GM12864 (cell line): ENCODE measurements around the gene LFNG.

Experiments
- DNase-seq: peaks from one replicate; pipeline ENCODE4 v3.0.0-alpha.2; 2011; ENCODE audit warnings: low read depth
- H3K4me3 ChIP-seq: 2 replicates; pipeline ENCODE4 v1.5.1; 2011; ENCODE audit warnings: mild to moderate bottlenecking, low read depth, low read length, control low read depth
- TF ChIP-seq, protein P1 (sequence below): IDR thresholded peaks from 2 replicates; pipeline ENCODE4 v1.5.1; 2011; ENCODE audit warnings: low read depth, mild to moderate bottlenecking, moderate library complexity, low read length, control low read depth, inconsistent platforms; ENCODE audit errors: missing control alignments

The LFNG gene

GRCh38 chr7:2542011-2542915, 22.7 kb downstream of the LFNG start:
- TF ChIP-seq, protein P1, sequence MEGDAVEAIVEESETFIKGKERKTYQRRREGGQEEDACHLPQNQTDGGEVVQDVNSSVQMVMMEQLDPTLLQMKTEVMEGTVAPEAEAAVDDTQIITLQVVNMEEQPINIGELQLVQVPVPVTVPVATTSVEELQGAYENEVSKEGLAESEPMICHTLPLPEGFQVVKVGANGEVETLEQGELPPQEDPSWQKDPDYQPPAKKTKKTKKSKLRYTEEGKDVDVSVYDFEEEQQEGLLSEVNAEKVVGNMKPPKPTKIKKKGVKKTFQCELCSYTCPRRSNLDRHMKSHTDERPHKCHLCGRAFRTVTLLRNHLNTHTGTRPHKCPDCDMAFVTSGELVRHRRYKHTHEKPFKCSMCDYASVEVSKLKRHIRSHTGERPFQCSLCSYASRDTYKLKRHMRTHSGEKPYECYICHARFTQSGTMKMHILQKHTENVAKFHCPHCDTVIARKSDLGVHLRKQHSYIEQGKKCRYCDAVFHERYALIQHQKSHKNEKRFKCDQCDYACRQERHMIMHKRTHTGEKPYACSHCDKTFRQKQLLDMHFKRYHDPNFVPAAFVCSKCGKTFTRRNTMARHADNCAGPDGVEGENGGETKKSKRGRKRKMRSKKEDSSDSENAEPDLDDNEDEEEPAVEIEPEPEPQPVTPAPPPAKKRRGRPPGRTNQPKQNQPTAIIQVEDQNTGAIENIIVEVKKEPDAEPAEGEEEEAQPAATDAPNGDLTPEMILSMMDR = no peak
- no peak for DNase-seq

DNA sequence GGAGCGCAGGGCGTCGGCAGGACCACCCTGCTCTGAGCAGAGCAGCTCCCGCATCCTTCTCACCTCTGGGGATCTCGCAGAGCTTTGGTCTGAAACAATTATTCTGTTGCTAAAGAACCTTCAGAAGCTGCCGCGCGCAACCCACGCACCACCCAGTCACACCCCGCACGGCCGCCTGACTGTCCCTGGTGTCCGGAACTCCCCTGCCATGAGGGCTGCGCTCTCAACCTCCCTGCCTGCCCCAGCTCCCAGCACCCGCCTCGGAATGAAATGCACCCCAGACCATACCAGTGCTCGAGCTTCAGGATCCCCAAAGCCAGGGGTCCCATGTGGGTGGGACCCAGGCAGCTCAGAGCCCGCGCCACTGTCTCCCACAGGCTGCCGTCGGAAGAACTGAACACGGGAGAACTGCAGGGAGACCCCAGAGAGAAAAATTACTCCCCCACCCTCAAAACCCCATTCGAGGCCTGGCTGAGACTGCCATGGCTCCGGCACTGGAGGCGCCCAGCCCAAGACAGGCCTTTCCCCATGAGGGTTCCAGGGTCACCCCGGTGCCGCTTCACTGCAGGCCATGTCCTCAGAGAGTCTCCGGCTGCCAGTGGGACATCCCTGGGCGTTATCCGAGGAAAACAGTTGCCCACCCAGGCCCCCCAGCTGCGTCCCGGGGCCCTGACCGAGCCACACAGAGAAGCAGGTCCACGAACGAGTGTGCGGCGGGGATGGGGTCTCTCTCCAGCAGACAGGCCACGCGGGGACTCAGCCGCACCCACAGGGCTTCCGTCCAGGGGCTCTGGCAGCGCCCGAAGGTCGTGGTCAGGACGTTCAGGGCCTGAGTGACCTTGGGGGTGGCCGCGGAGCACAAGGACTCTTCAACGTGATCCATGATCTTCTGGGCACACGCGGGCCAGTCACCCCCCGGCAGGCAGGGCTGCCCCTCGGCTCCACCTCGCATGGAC, 23.6 kb downstream of the LFNG start:
- no peak overlapping the region for H3K4me3 ChIP-seq
- TF ChIP-seq, protein P1 = no peak

More at GRCh38 chr7:2542011-2542915, 22.7 kb downstream of the LFNG start:
- H3K4me3 ChIP-seq = no peak overlapping the region

DNA sequence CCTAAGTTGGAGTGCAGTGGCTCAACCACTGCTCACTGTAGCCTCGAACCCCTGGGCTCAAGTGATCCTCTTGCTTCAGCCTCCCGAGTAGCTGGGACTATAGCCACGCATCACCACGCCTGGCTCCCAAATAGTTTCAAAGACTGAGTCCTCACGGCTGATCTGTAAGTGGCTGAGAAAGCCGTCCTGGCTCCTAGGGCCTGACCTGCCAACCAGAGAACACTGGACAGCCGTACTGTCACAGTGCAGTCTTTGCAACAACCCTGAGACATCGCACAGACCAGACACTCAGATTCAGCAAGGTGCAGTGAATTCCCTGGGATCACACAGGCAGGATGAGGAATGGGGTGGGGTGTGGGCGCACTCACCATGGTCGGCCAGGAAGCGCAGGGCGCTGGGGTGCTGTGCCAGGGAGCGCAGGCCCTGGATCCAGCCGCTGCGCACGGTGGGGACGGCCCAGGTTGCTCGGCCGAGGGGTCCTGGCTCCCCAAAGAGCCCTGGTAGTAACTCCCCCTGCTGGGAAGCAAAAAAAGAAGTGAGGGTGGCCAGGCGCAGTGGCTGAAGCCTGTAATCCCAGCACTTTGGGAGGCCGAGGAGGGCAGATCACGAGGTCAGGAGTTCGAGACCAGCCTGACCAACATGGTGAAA, 25.1 kb downstream of the LFNG start:
- H3K4me3 ChIP-seq = no peak overlapping the region
- TF ChIP-seq, protein P1 = no peak
- DNase-seq = no peak

More for the DNA sequence above, 23.6 kb downstream of the LFNG start:
- DNase-seq = no peak

GRCh38 chr7:2545746-2546425, 26.3 kb downstream of the LFNG start:
- TF ChIP-seq, protein P1 = no peak
- H3K4me3 ChIP-seq = no peak overlapping the region
- no peak for DNase-seq

DNA sequence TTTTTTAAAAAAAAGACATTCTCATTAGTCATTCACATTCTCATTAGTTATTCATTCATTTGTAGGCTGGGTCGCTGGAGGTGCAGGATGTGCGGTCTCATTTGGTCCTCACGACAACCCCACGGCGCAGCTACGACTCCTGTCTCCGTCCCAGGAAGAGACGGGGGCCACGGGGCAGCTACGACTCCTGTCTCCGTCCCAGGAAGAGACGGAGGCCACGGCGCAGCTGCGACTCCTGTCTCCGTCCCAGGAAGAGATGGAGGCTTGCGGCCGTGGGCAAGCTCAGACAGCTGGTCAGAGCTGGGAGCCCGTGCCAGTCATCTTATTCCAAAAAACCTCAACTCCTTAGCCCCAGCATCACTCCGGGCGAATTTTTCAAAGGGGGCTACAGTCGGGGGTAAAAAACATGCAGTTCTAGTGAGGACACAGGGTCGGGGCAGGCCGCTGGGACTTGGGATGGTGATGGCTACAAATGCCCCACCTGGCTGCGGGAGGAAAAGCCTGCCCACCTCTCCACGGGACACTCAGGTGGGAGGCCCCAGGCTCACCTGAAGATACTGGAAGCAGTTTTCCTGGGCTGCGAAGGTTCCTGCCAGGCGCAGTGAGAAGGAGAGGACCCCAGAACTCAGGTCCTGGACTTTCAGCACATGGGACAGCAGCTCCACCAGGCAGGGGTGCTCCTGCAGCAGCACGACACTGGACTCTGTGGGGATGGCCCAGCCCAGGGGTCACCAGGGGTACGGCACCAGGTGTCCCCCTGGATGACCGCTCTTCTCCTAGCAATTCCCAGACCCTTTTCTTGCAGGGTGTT, 27.4 kb downstream of the LFNG start:
- DNase-seq = no peak
- TF ChIP-seq, protein P1 = no peak
- H3K4me3 ChIP-seq = no peak overlapping the region
